IgD-negative memory B cell (primary cell): ENCODE measurements around the gene DDX4. TPM values are rescaled to one million over a fixed set of nuclear protein-coding genes. Genes with fewer than 3 reads are reported as not detected.

Experiments
- H3K27ac Mint-ChIP-seq, 3 donors: one replicate each; pipeline ENCODE4 v1.8.0; 2020 to 2022; ENCODE audit warnings: mild to moderate bottlenecking in 3 of 3, mixed read lengths in 3 of 3, moderate library complexity in 1 of 3
- H3K27me3 Mint-ChIP-seq: one replicate; pipeline ENCODE4 v1.8.0; 2021; ENCODE audit warnings: mixed read lengths
- H3K36me3 Mint-ChIP-seq: one replicate; pipeline ENCODE4 v1.8.0; 2020; ENCODE audit warnings: mild to moderate bottlenecking, mixed read lengths
- H3K4me1 Mint-ChIP-seq, 3 donors: one replicate each; pipeline ENCODE4 v1.8.0; 2020 to 2022; ENCODE audit warnings: mixed read lengths in 3 of 3, mild to moderate bottlenecking in 1 of 3
- H3K4me3 Mint-ChIP-seq, 4 donors: one replicate each; pipeline ENCODE4 v1.8.0; 2020 to 2022; ENCODE audit warnings: mild to moderate bottlenecking in 4 of 4, mixed read lengths in 4 of 4, moderate library complexity in 3 of 4
- H3K9me3 Mint-ChIP-seq, 3 donors: one replicate each; pipeline ENCODE4 v1.8.0; 2020 to 2021; ENCODE audit warnings: mixed read lengths in 3 of 3, mild to moderate bottlenecking in 1 of 3
- polyA plus RNA-seq: library from polyadenylated mRNA; unstranded; fragments of 300-500 nt; fragmentation: Illumina TruSeq; gene quantifications from one replicate; pipeline ENCODE4 v1.2.3, GENCODE V29; 2021

Gene DDX4
- polyA plus RNA-seq, 1 donor from 2014 or later, result not detected

DNA sequence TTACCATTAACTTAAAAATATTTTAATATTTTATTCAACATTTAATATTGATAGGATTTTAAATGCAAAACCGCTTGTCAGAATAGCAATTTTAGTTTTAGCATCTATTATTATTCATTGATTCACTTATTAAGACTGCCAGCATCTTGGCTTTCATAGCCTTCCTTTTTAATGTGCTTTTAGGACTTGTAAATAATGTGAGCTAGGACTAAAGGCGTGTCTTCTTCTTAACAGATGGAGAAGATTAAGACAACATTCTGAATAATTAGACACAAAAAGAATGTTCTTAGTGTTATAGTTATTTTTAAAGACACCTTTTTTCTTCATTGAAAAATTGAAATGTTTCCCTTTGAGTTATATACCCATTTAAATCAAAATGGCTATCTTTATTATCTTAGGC lies 120.2 kb downstream of the DDX4 start:
- Mint-ChIP-seq H3K4me3 (no peak overlapping the region), H3K27ac (no peak overlapping the region), H3K9me3 (peaks cover 0 to 4% (median 0%) of the 10 kb centered on the region in 3 donors), H3K36me3 (no peaks in the 10 kb centered on the region), H3K4me1 (no peaks in the 10 kb centered on the region), H3K27me3 (peaks cover 9% of the 10 kb centered on the region)

- Mint-ChIP-seq H3K27me3 (peaks cover 8% of the 10 kb centered on the region), H3K36me3 (no peaks in the 10 kb centered on the region), H3K27ac (no peak overlapping the region), H3K9me3 (peaks cover 0 to 4% (median 0%) of the 10 kb centered on the region in 3 donors), H3K4me1 (no peaks in the 10 kb centered on the region), H3K4me3 (no peak overlapping the region)
Observed at GRCh38 chr5:55860288-55860687, 122.4 kb downstream of the DDX4 start.

DNA sequence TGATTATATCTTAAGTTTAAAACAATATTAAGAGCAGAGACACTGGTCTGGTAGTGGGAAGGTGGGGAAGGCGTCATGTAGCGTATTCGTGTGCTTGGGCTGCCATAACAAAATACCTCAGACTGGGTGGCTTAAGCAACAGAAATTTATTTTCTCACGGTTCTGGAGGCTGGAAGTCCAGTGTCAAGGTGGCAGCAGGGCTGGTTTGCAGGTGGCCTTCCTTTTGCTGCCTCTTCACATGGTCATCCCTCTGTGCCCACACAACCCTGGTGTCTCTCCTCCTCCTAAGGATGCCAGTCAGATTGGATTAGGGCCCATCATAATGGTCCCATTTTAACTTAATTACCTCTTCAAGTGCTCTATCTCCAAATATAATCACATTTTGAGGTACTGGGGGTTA lies 122.8 kb downstream of the DDX4 start:
- Mint-ChIP-seq H3K4me3 (no peak overlapping the region), H3K27me3 (peaks cover 8% of the 10 kb centered on the region), H3K36me3 (no peaks in the 10 kb centered on the region), H3K27ac (no peak overlapping the region), H3K9me3 (peaks cover 0 to 4% (median 0%) of the 10 kb centered on the region in 3 donors), H3K4me1 (no peaks in the 10 kb centered on the region)

DNA sequence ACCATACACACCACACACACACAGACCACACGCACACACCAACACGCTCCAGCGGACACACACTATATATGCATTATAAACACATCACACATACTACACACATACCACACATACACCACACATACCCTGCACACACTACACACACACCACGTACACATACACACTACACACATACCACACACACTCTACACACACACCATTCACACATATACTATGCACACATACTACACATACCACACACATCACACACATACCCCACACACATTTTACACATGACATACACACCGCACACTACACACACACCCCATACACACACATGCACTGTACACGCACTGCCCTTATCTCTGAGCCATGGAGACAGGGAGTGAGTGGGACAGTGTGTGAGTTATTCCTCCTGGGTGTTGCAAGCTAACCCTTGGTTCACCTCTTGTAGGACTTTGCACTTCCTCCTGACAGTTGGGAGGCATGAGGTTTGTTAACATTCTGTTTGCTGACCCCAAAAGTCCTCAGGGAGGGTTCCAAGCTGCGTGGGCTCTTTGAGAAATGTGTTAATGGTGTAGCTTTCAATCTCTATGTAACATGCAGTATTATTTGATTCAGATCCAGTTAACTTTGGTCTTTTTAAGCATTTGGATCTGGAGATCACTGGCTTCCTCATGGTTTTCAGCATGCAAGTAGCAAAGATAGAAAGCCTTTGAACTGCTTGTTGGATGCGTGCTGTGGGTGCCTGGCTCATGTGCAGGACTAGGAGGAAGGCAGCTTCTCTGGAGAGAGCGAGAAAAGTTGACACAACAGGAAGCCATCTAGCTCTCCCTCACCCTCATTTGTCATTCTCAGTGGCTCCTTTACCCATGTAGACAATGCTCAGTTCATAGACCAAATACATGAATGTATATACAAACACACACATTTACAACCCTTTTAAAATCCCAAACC lies 127.0 kb downstream of the DDX4 start:
- no peaks in the 10 kb centered on the region for H3K36me3 Mint-ChIP-seq
- peaks cover 0 to 4% (median 0%) of the 10 kb centered on the region in 3 donors for H3K9me3 Mint-ChIP-seq
- H3K4me1 Mint-ChIP-seq, result no peaks in the 10 kb centered on the region
- peaks cover 2% of the 10 kb centered on the region for H3K27me3 Mint-ChIP-seq
- no peak overlapping the region for H3K4me3 Mint-ChIP-seq
- peak overlapping the region in 1 of 3 donors; percentile 15 for H3K27ac Mint-ChIP-seq

- no peaks in the 10 kb centered on the region for H3K36me3 Mint-ChIP-seq
- H3K9me3 Mint-ChIP-seq, result peaks cover 0 to 1% (median 0%) of the 10 kb centered on the region in 3 donors
- no peaks in the 10 kb centered on the region for H3K4me1 Mint-ChIP-seq
- H3K27ac Mint-ChIP-seq, result peak overlapping the region in 1 of 3 donors; percentile 15
- H3K4me3 Mint-ChIP-seq, result no peak overlapping the region
- peaks cover 2% of the 10 kb centered on the region for H3K27me3 Mint-ChIP-seq
Observed at GRCh38 chr5:55865831-55866230, 128.0 kb downstream of the DDX4 start.

- Mint-ChIP-seq H3K9me3 (no peaks in the 10 kb centered on the region), H3K4me3 (no peak overlapping the region), H3K4me1 (no peaks in the 10 kb centered on the region), H3K27me3 (peaks cover 2% of the 10 kb centered on the region), H3K36me3 (no peaks in the 10 kb centered on the region), H3K27ac (no peak overlapping the region)
Observed at GRCh38 chr5:55866485-55866884, 128.6 kb downstream of the DDX4 start.

Other genes starting within 250 kb of the DDX4 start
- gene PLPP1, start 203.1 kb upstream of the DDX4 start, polyA plus RNA-seq, result 9.5 TPM
- 24.3 TPM for gene SLC38A9, start 25.7 kb upstream of the DDX4 start, polyA plus RNA-seq
- not detected for gene IL31RA, start 113.3 kb downstream of the DDX4 start, polyA plus RNA-seq